ENCODE results near the gene SSBP3. TPM values are rescaled to one million over a fixed set of nuclear protein-coding genes. Genes with fewer than 3 reads are reported as not detected.
A peak's percentile ranks its signal among the peaks of the same experiment; 100 is the strongest.

The SSBP3 gene
- total RNA-seq, 4 donors from 2014 or later = 28.7 to 162 (median 37.0) TPM

DNA sequence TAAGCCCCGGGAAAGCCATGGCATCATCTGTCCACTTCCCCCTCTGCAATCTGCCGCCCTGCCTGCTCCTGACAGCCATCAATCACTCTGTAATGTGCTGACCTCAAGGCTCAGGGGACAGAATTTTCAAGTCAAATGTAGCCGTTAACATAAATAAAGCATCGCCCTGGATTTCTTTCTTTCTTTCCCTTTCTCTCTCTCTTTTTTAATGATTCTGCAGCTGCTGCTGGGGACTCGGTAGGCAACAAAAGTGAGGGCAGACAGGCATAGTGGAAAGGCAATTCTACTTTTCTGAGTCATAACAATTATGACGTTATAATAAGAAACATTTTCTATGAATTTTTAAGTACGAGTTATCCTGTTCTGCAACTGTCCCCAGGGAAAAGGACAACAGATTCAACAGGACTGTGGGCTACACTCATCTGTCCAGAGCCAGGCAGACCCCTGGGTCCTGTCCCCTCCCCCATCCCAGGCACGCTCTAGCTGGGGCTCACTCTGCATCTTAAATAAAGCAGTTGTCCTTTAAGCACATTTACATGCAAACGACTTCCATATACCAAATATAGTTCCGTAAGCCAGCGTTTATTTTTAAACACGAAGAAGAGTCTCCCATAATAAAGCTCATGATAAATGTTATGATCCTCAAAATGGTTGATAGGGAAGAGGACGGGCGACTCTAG lies 78.7 kb downstream of the SSBP3 start:
- Histone ChIP-seq H3K4me3 (no peak overlapping the region), H3K9me3 (no peaks in the 10 kb centered on the region), H3K27me3 (no peaks in the 10 kb centered on the region), H3K36me3 (no peaks in the 10 kb centered on the region), H3K4me1 (peaks cover 54 to 98% (median 68%) of the 10 kb centered on the region in 4 donors), H3K27ac (peak overlapping the region; percentile 69 to 88 (median 78))
- WGBS, 2 donors (ENCODE audit: low coverage in 1 of 2) = 48 to 76% methylated on average over 12 to 14 of the region's 14 CpGs
- TF ChIP-seq EP300 (IDR thresholded peaks at IDR 0.05; ENCODE audit: low read depth) (no peak), POLR2A (IDR thresholded peaks at IDR 0.05) (no peak), CTCF (IDR thresholded peaks at IDR 0.05) (no peak), POLR2AphosphoS5 (IDR thresholded peaks at IDR 0.05) (no peak)
- no peak for DNase-seq
- intact Hi-C loops (cut with DNase I; ENCODE audit: low total_unique reads) = loop anchor here (10.0 kb wide), 1 partner anchor 77 kb away; the partner anchor contains the start of gene SSBP3
- in situ Hi-C loops (cut with MboI; ENCODE audit: low pct_ligation_motif_present in 1 of 4, low pct_unique_long_range_greater_than_20kb in 1 of 4, low sequenced_read_pairs in 3 of 4) = no loop called here

GRCh38 chr1:54326543-54327385 lies 79.4 kb downstream of the SSBP3 start:
- 40 to 65% methylated on average over 3 to 12 of the region's 12 CpGs for WGBS, 2 donors (ENCODE audit: low coverage in 1 of 2)
- Histone ChIP-seq H3K27me3 (no peaks in the 10 kb centered on the region), H3K27ac (peak overlapping the region; percentile 69 to 88 (median 78)), H3K4me1 (peaks cover 54 to 91% (median 65%) of the 10 kb centered on the region in 4 donors), H3K9me3 (no peaks in the 10 kb centered on the region), H3K36me3 (no peaks in the 10 kb centered on the region), H3K4me3 (no peak overlapping the region)
- intact Hi-C loops (cut with DNase I; ENCODE audit: low total_unique reads) (loop anchor here (10.0 kb wide), 1 partner anchor 78 kb away; the partner anchor contains the start of gene SSBP3), in situ Hi-C loops (cut with MboI; ENCODE audit: low pct_ligation_motif_present in 1 of 4, low pct_unique_long_range_greater_than_20kb in 1 of 4, low sequenced_read_pairs in 3 of 4) (no loop called here)
- DNase-seq = no peak
- TF ChIP-seq POLR2AphosphoS5 (IDR thresholded peaks at IDR 0.05) (no peak), CTCF (IDR thresholded peaks at IDR 0.05) (no peak), POLR2A (IDR thresholded peaks at IDR 0.05) (no peak), EP300 (IDR thresholded peaks at IDR 0.05; ENCODE audit: low read depth) (no peak)

DNA sequence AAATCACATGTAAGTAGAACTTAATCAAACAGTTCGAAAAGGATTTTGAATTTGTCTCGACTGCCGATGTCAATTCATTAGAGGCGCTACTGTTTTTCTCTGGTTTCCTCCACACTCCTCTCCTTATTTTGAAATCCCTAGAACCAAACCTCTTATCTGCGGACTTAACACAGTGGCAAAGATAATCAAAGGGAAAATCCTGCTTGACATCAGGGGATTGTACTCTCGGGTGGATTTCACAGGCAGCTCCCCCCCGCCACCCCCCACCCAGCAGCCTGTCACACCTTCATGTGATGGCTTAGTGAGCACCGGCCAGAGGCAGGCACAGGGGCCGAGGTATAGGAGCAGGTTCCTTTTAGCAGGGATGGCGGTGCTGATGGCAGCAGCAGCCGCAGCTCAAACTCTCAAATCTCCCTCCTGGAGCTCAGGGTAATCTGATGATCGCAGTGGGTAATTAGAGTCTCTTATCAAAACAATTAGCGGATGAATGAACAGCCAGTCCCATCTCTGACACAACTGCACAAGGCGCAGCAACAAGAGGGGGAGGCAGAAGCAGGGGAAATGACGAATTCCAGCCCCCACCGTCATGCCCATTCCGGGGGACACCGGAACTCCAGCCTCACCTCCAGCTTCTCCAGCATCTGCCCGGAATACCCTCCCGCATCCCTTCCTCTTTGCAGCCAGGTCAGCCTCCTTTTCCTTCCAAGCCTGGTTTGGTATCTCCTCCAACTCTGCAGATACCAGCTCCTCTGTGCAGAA lies 80.3 kb downstream of the SSBP3 start:
- in situ Hi-C loops (cut with MboI; ENCODE audit: low pct_ligation_motif_present in 1 of 4, low pct_unique_long_range_greater_than_20kb in 1 of 4, low sequenced_read_pairs in 3 of 4) (no loop called here), intact Hi-C loops (cut with DNase I; ENCODE audit: low total_unique reads) (loop anchor here (10.0 kb wide), 1 partner anchor 79 kb away; the partner anchor contains the start of gene SSBP3)

More for the DNA sequence above, 80.3 kb downstream of the SSBP3 start:
- no peaks in the 10 kb centered on the region for H3K9me3 ChIP-seq
- H3K27ac ChIP-seq = peak overlapping the region; percentile 69 to 88 (median 78)
- H3K36me3 ChIP-seq = no peaks in the 10 kb centered on the region
- no peak for DNase-seq
- no peaks in the 10 kb centered on the region for H3K27me3 ChIP-seq
- no peak overlapping the region for H3K4me3 ChIP-seq
- 83 to 98% methylated on average over 5 to 20 of the region's 20 CpGs for WGBS, 2 donors (ENCODE audit: low coverage in 1 of 2)
- H3K4me1 ChIP-seq = peaks cover 54 to 82% (median 60%) of the 10 kb centered on the region in 4 donors
- no peak for TF ChIP-seq EP300 (IDR thresholded peaks at IDR 0.05; ENCODE audit: low read depth)
- no peak for TF ChIP-seq CTCF (IDR thresholded peaks at IDR 0.05)
- no peak for TF ChIP-seq POLR2AphosphoS5 (IDR thresholded peaks at IDR 0.05)
- TF ChIP-seq POLR2A (IDR thresholded peaks at IDR 0.05) = no peak
